Natural killer cell treated with Interleukin-12 subunit alpha and Interleukin-12 subunit beta and Interleukin-15 and Interleukin-18, amount 100 ng/mL, for 72 hours (primary cell): ENCODE data around the gene MPC2. TPM values are rescaled to one million over a fixed set of nuclear protein-coding genes. Genes with fewer than 3 reads are reported as not detected.
A peak's percentile ranks its signal among the peaks of the same experiment; 100 is the strongest.

ENCODE experiments used
- ATAC-seq, 2 donors: fragments of 150-1000 bp; cut with Tn5 transposase in 1 of 2; sonication (Bioruptor Pico), chemical (Tn5 transposase) in 1 of 2; 2 replicates each; pipeline ENCODE4 v1.10.0; 2021
- DNase-seq: peaks from one replicate; pipeline ENCODE4 v3.0.0; 2022; ENCODE audit warnings: low spot score
- H3K27ac Mint-ChIP-seq, 2 donors: 1 replicate in 1 of 2; 2 replicates in 1 of 2; pipeline ENCODE4 v1.8.0; 2022; ENCODE audit warnings: mixed read lengths in 2 of 2, mild to moderate bottlenecking in 1 of 2, moderate library complexity in 1 of 2
- H3K27me3 Mint-ChIP-seq, 2 donors: 1 replicate in 1 of 2; 2 replicates in 1 of 2; pipeline ENCODE4 v1.8.0; 2022; ENCODE audit warnings: mixed read lengths in 2 of 2
- H3K36me3 Mint-ChIP-seq: one replicate; pipeline ENCODE4 v1.8.0; 2022; ENCODE audit warnings: mixed read lengths
- H3K4me1 Mint-ChIP-seq, 2 donors: 1 replicate in 1 of 2; 2 replicates in 1 of 2; pipeline ENCODE4 v1.8.0; 2022; ENCODE audit warnings: low read depth in 2 of 2, mixed read lengths in 2 of 2, mild to moderate bottlenecking in 1 of 2
- H3K4me3 Mint-ChIP-seq: one replicate; pipeline ENCODE4 v1.8.0; 2022; ENCODE audit warnings: mixed read lengths
- H3K9me3 Mint-ChIP-seq: 2 replicates; pipeline ENCODE4 v1.8.0; 2022; ENCODE audit warnings: mixed read lengths
- total RNA-seq, 2 donors: library from RNA; stranded (reverse); gene quantifications; one replicate each; pipeline ENCODE4 v1.2.3, GENCODE V29; 2022

Gene MPC2
- total RNA-seq: 10 to 100 TPM; 24.9 to 37.1 TPM

DNA sequence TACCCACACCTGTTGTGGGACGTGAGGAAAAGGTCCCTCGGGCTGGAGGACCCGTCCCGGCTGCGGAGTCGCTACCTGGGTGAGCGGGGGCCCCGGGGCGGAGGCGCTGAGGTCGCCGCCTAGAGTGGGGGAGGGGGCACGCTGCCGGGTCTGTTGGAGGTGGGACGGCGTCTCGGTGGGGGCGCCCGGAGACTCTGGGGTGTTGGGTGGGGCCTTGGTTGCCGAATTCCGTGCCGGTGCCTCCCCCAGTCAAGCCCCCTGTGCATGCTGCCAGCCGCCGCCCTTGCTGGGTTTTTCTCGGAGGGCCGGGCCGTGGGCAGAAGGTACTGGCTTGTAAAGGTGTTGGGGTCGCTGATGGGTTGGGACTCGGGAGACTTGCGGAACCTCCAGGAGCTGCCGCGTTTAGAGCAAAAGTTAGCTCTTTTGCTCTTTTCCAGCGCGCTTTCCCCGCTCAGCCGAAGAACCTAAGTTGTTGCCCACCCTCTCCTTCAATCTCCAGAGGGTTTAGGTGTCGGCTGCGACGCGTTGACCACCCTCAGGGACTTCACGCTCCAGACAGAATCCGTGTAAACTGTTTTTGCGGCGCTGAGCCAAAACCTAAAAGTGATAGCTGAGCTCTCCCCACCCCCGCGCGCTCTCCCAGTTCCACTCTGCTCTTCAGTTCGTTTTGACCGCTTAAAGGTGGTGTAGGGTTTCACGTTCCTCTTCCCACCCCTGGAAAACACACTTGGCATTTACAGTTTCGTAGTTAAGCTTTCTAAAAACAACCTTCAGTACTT lies at the start of gene MPC2:
Gene MPC2, minus strand, starts transcription at position 143 of the 779 bp plus-strand sequence. CDS start 1,231 bp downstream, outside the sequence.
- H3K36me3 Mint-ChIP-seq: peaks cover 6% of the 10 kb centered on the region
- DNase-seq (peak; percentile 74), ATAC-seq (peak; percentile 3 to 22)
- peaks cover 27 to 32% of the 10 kb centered on the region in 2 donors for H3K4me1 Mint-ChIP-seq
- H3K27ac Mint-ChIP-seq: peak within 1 kb of the TSS; percentile 89 to 90
- H3K4me3 Mint-ChIP-seq: peak within 1 kb of the TSS; percentile 97
- H3K9me3 Mint-ChIP-seq: no peaks in the 10 kb centered on the region
- no peaks in the 10 kb centered on the region for H3K27me3 Mint-ChIP-seq

DNA sequence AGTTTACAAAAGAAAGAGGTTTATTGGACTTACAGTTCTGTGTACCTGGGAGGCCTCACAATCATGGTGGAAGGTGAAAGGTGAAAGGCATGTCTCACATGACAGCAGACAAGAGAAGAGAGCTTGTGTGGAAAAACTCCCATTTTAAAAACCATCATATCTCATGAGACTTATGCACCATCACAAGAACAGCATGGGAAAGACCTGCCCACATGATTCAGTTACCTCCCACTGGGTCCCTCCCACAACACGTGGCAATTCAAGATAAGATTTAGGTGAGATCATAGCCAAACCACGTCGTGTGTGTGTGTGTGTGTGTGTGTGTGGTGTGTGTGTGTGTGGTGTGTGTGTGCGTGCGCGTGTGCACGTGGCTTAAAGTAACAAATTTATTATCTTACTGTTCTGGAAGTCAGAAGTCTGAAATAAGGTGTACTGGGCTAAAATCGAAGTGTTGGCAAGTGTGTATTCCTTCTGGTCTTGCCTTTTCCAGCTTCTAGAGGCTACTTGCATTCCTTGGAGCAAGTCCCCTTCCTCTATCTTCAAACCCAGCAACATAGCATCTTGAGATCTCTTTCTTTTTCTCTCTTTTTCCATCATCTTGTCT lies 48.1 kb upstream of the MPC2 start:
- H3K36me3 Mint-ChIP-seq: no peaks in the 10 kb centered on the region
- ATAC-seq (no peak), DNase-seq (no peak)
- no peaks in the 10 kb centered on the region for H3K27me3 Mint-ChIP-seq
- peaks cover 9 to 17% of the 10 kb centered on the region in 2 donors for H3K4me1 Mint-ChIP-seq
- no peak overlapping the region for H3K27ac Mint-ChIP-seq
- H3K4me3 Mint-ChIP-seq: no peak overlapping the region
- no peaks in the 10 kb centered on the region for H3K9me3 Mint-ChIP-seq

DNA sequence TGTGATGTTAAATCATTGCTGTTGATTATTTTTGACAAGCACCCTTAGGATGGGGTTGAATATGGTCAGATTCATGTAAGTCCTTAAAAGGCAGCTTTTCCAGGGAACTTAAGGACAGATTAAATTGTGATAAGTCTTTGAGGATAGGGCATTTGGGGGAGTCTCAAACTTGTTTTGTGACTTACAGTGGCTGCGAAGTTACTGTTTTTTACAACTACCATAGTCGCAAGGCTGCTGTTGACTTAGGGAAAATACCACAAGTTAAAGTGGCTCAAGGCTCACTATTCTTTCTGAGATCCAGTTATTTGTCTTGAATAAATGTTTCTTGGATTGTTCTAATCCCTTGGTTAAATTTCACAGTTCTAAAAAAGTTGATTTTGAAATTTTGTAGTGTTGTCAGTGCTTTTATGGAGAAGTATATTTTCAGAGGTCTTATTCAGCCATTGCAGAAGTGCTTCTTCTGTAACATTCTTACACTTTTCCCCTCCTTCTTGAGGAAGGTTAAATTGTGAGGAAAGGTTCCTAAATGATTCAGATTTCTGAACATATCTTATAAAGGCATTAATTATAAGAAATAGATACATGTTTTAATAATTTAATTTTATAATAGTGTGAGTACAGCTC lies 47.0 kb upstream of the MPC2 start:
- H3K4me1 Mint-ChIP-seq: peaks cover 9 to 17% of the 10 kb centered on the region in 2 donors
- no peak for ATAC-seq
- H3K36me3 Mint-ChIP-seq: no peaks in the 10 kb centered on the region
- no peak overlapping the region for H3K4me3 Mint-ChIP-seq
- DNase-seq: no peak
- no peaks in the 10 kb centered on the region for H3K9me3 Mint-ChIP-seq
- no peak overlapping the region for H3K27ac Mint-ChIP-seq
- no peaks in the 10 kb centered on the region for H3K27me3 Mint-ChIP-seq

DNA sequence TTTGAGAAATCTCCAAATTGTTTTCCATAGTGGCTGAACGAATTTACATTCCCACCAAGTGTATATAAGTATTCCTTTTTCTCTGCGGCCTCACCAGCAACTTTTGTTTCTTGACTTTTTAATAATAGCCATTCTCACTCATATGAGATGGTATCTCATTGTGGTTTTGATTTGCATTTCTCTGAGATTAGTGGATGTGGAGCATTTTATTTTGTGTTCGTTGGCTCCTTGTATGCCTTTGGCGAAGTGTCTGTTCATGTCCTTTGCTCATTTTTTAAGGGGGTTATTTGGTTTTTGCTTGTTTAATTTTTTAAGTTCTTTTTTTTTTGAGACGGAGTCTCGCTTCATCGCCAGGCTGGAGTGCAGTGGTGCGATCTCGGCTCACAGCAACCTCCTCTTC lies 45.1 kb upstream of the MPC2 start:
- no peak for ATAC-seq
- Mint-ChIP-seq H3K36me3 (peaks cover 13% of the 10 kb centered on the region), H3K9me3 (no peaks in the 10 kb centered on the region), H3K27me3 (no peaks in the 10 kb centered on the region), H3K4me3 (no peak overlapping the region), H3K4me1 (peaks cover 9 to 20% of the 10 kb centered on the region in 2 donors), H3K27ac (no peak overlapping the region)
- DNase-seq: no peak

DNA sequence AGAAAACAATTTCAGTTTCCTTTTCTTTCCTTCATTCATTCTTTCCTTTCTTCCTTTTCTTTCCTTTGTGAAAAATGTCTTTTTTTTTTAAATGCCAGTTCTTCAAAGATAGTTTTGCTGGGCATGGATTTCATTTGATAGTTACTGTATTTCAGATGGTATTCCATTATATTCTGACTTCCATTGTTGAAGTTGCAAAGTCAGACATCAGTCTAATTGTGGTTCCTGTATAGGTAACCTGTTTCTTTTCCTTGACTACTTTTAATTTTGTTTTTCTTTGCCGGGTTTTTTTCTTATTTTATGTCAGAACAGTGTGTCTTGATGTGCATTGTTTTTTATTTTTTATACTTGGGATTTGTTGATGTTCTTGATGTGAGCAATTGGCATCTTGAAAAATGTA lies 40.4 kb upstream of the MPC2 start:
- DNase-seq (no peak), ATAC-seq (no peak)
- Mint-ChIP-seq H3K27me3 (no peaks in the 10 kb centered on the region), H3K9me3 (no peaks in the 10 kb centered on the region), H3K4me3 (no peak overlapping the region), H3K36me3 (peaks cover 13% of the 10 kb centered on the region), H3K27ac (no peak overlapping the region), H3K4me1 (peaks cover 0 to 11% of the 10 kb centered on the region in 2 donors)

DNA sequence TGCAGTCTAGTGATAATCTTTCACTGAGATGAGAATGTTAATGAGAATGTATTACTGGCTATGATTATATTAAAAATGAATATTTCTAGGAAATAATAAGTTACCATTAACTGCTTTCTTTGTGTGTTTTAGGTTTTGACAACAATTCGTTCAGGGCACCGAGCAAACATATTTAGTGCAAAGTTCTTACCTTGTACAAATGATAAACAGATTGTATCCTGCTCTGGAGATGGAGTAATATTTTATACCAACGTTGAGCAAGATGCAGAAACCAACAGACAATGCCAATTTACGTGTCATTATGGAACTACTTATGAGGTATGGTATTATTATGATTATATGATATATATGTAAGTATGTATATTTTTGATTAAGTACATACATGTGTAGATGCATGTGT lies 37.8 kb upstream of the MPC2 start:
- no peak for ATAC-seq
- H3K9me3 Mint-ChIP-seq: no peaks in the 10 kb centered on the region
- peaks cover 0 to 3% of the 10 kb centered on the region in 2 donors for H3K4me1 Mint-ChIP-seq

DNA sequence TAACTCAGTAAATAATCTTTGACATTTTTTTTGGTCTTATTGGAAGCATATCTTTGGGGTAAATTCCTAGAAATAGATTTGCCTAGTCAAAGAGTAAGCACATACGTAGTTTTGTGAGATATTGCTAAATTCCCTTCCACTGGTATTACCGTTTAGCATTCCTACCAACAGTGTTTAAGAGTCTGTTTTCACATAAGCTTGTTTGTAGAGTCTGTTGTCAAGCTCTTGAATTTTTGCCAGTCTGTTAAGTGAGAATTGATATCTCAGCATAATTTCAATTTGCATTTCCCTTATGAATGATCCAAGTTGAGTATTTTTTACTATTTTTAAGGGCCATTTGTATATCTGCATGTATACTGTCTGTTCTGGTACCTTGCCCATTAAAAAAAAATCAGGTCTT lies 37.0 kb upstream of the MPC2 start:
- Mint-ChIP-seq H3K4me1 (peaks cover 0 to 3% of the 10 kb centered on the region in 2 donors), H3K4me3 (no peak overlapping the region), H3K9me3 (no peaks in the 10 kb centered on the region), H3K27me3 (no peaks in the 10 kb centered on the region), H3K36me3 (peaks cover 13% of the 10 kb centered on the region), H3K27ac (no peak overlapping the region)
- ATAC-seq (no peak), DNase-seq (no peak)

More for the DNA sequence above, 37.8 kb upstream of the MPC2 start:
- Mint-ChIP-seq H3K27me3 (no peaks in the 10 kb centered on the region), H3K27ac (no peak overlapping the region), H3K36me3 (peaks cover 13% of the 10 kb centered on the region), H3K4me3 (no peak overlapping the region)
- no peak for DNase-seq

DNA sequence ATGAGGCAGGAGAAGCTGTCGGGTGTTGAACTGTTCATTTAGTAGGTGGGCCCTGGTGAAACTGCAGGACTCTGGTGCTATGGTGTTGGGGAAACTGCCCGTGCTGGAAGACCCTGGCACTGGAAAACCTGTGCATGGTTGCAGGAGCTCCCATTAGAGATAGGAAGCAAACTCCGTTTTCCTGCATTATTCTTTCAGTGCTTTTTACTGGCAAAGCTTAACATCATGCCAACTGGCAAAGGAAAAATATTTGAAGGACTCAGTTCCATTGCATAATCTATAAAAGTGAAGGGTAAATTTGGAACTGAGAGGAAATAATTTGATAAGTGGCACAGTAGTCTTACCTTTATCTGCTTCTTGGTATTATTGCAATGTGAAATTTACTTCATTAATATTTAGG lies 31.7 kb upstream of the MPC2 start:
- H3K27me3 Mint-ChIP-seq: no peaks in the 10 kb centered on the region
- DNase-seq (no peak), ATAC-seq (no peak)
- H3K27ac Mint-ChIP-seq: no peak overlapping the region
- H3K4me1 Mint-ChIP-seq: peaks cover 5 to 9% of the 10 kb centered on the region in 2 donors
- no peaks in the 10 kb centered on the region for H3K36me3 Mint-ChIP-seq
- H3K4me3 Mint-ChIP-seq: no peak overlapping the region
- no peaks in the 10 kb centered on the region for H3K9me3 Mint-ChIP-seq

DNA sequence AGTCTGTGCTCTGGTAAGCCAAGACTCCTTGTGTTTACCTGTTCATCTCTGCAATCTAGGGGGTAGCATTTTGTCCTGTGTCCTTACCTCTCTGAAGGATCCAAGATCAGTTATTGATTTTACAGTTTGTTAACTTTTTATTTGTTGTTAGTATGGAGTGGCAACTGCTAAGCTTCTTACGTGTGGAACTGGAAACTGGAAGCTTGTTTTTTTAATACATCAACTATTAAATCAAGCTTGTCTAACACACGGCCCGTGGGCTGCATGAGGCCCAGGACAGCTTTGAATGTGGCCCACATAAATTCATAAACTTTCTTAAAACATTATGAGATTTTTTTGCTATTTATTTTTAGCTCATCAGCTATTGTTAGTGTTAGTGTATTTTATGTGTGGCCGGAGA lies 29.2 kb upstream of the MPC2 start:
- DNase-seq: no peak
- Mint-ChIP-seq H3K36me3 (peaks cover 4% of the 10 kb centered on the region), H3K27me3 (no peaks in the 10 kb centered on the region), H3K9me3 (no peaks in the 10 kb centered on the region), H3K4me3 (no peak overlapping the region), H3K4me1 (peaks cover 8 to 9% of the 10 kb centered on the region in 2 donors), H3K27ac (no peak overlapping the region)
- no peak for ATAC-seq

DNA sequence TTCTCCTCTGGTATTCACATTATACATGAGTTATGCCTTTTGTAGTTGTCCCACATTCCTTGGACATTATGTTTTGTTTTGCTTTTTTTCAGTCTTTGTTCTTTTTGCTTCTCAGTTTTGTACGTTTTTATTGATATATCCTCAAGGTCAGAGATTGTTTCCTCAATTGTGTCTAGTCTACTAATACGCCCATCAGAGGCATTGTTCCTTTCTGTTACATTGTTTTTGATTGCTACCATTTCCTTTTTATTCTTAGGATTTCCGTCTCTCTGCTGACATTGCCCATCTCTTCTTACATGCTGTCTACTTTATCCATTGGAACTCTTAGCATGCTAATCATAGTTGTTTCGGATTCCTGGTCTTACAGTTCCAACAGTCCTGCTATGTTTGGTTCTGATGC lies 27.8 kb upstream of the MPC2 start:
- peaks cover 4% of the 10 kb centered on the region for H3K36me3 Mint-ChIP-seq
- H3K27ac Mint-ChIP-seq: no peak overlapping the region
- peaks cover 8 to 9% of the 10 kb centered on the region in 2 donors for H3K4me1 Mint-ChIP-seq
- H3K9me3 Mint-ChIP-seq: no peaks in the 10 kb centered on the region
- H3K27me3 Mint-ChIP-seq: no peaks in the 10 kb centered on the region
- no peak overlapping the region for H3K4me3 Mint-ChIP-seq
- ATAC-seq (no peak), DNase-seq (no peak)

DNA sequence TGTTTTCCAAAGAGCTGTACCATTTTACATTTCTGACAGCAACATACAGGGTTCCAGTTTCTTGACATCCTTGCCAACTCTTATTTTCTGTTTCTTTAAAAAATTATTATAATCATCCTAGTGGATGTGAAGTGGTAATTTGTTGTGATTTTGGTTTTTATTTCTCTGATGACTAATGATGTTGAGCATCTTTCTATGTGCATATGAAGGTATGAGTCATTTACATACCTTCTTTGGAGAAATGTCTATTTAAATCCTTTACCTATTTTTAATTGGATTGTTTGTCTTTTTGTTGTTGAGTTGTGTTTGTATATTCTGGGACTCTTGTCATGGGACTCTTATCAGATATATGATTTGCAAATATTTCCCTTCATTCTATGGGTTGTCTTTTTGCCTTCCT lies 20.8 kb upstream of the MPC2 start:
- H3K27ac Mint-ChIP-seq: no peak overlapping the region
- H3K36me3 Mint-ChIP-seq: peaks cover 6% of the 10 kb centered on the region
- no peak for ATAC-seq

DNA sequence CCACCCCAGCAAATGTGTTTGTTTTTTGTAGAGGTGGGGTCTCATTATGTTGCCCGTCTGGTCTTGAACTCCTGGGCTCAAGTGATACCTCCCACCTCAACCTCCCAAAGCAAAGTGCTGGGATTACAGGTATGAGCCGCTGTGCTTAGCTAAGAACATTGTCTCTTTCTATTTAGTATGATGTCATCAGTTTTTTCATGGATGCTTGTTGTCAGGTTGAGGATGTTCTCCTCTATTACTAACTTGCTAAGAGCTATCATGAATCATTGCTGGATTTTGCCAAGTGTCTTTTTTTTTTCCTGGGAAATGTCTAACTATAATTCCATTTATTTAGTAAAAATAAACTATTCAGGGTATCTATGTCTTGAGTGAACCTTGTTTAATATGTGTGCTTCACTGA lies 19.0 kb upstream of the MPC2 start:
- ATAC-seq (no peak), DNase-seq (no peak)
- Mint-ChIP-seq H3K4me3 (no peak overlapping the region), H3K27ac (no peak overlapping the region), H3K27me3 (no peaks in the 10 kb centered on the region), H3K4me1 (peaks cover 4 to 9% of the 10 kb centered on the region in 2 donors), H3K9me3 (no peaks in the 10 kb centered on the region), H3K36me3 (peaks cover 6% of the 10 kb centered on the region)

More for the DNA sequence above, 20.8 kb upstream of the MPC2 start:
- DNase-seq: no peak
- no peaks in the 10 kb centered on the region for H3K9me3 Mint-ChIP-seq
- peaks cover 3 to 5% of the 10 kb centered on the region in 2 donors for H3K4me1 Mint-ChIP-seq
- H3K27me3 Mint-ChIP-seq: no peaks in the 10 kb centered on the region
- H3K4me3 Mint-ChIP-seq: no peak overlapping the region

DNA sequence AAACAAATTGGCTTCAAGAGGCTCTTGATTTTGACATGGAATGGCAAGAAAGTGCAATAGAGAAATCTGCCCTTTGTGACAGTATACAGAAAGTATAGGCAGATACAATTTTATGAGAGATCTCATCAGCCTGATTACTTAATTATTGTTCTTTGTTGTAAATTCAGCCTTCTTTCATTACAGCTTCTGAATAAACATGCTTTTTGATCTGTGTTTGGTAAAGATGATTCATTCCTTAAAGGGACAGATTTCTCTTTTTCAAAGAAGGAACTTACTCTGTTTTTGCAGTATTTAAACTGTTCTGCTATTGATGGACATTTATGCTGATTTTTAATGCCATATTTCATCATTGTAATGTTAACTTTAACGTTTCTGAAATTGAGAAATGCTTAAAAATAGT lies 13.7 kb upstream of the MPC2 start:
- Mint-ChIP-seq H3K4me1 (peaks cover 19 to 21% of the 10 kb centered on the region in 2 donors), H3K36me3 (peaks cover 6% of the 10 kb centered on the region), H3K4me3 (no peak overlapping the region)

DNA sequence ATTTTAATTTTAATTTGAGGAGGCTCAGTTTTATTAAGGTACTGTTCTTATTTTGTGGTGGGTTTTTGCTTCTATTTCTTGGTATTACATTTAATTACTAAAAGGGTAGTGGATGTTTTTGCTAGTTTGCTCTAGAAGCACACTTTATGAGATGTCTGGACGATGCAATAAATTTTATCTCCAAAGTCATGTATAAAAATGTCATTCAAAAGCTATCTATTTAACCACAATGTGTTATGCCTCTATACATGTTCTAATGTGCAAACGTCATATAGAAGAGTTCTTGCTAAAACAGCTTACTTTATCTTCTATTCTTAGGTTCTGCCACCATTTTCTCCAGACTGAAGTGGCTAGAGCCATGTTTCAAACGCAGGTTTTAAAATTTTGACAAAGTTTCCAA lies 12.9 kb upstream of the MPC2 start:
- H3K27ac Mint-ChIP-seq: no peak overlapping the region
- no peak for DNase-seq
- no peak overlapping the region for H3K4me3 Mint-ChIP-seq
- H3K4me1 Mint-ChIP-seq: peaks cover 19 to 26% of the 10 kb centered on the region in 2 donors
- H3K27me3 Mint-ChIP-seq: no peaks in the 10 kb centered on the region
- no peaks in the 10 kb centered on the region for H3K9me3 Mint-ChIP-seq
- H3K36me3 Mint-ChIP-seq: peaks cover 6% of the 10 kb centered on the region
- ATAC-seq: no peak

More for the DNA sequence above, 13.7 kb upstream of the MPC2 start:
- Mint-ChIP-seq H3K27me3 (no peaks in the 10 kb centered on the region), H3K27ac (no peak overlapping the region), H3K9me3 (no peaks in the 10 kb centered on the region)
- DNase-seq (no peak), ATAC-seq (no peak)
